Measurements from ENCODE around the gene NBPF3.
"Not testable (repeated sequence)": the region's sequence is repeated elsewhere in the genome, so short reads cannot be mapped to it uniquely, and the experiment has no call there.

- not testable (repeated sequence) for TF ChIP-seq CTCF (conservative IDR thresholded peaks at IDR 0.05; ENCODE audit: low read length); EZH2phosphoT487 (IDR thresholded peaks at IDR 0.05; ENCODE audit: borderline replicate concordance, low read depth, low read length)
Measured at GRCh38 chr1:21409897-21410296, 30.0 kb upstream of the NBPF3 start.

All from OCI-LY7 (cell line).